B cell (primary cell): ENCODE measurements around the gene CCR2.

Source experiments
- CTCF ChIP-seq: fragments of 200-600 bp; IDR thresholded peaks from one replicate; pipeline ENCODE4 v1.8.0; 2022; ENCODE audit warnings: antibody characterized with exemption, mild to moderate bottlenecking
- EZH2 ChIP-seq: IDR thresholded peaks from 2 replicates; pipeline ENCODE4 v1.6.1; 2012; ENCODE audit warnings: borderline replicate concordance, low read depth, mild to moderate bottlenecking, moderate library complexity, low read length; ENCODE audit not compliant: insufficient read depth, poor library complexity, severe bottlenecking

GRCh38 chr3:46386205-46386604 is 32.3 kb downstream of the CCR2 start:
- TF ChIP-seq CTCF: no peak
- no peak for TF ChIP-seq EZH2
